HFF-Myc (cell line): ENCODE data around the gene CMTR2.
"Not testable (repeated sequence)": the region's sequence is repeated elsewhere in the genome, so short reads cannot be mapped to it uniquely, and the experiment has no call there.

Experiments used
- DNase-seq: peaks from one replicate; pipeline ENCODE4 v3.0.0-alpha.2; 2011; ENCODE audit warnings: low read depth; ENCODE audit errors: extremely low read depth
- H3K4me3 ChIP-seq: replicated peaks from 2 replicates; pipeline ENCODE4 v1.5.1; 2011; ENCODE audit warnings: low read depth, mild to moderate bottlenecking, control low read depth, low read length
- CTCF ChIP-seq: IDR thresholded peaks from 2 replicates; pipeline ENCODE4 v1.5.1; 2012; ENCODE audit warnings: mild to moderate bottlenecking, low read depth, low read length, control low read depth; ENCODE audit errors: missing control alignments

Gene CMTR2

GRCh38 chr16:71315269-71315668 is 26.1 kb upstream of the CMTR2 start:
- no peak for TF ChIP-seq CTCF
- DNase-seq = no peak
- no peak overlapping the region for H3K4me3 ChIP-seq

- not testable (repeated sequence) for DNase-seq, H3K4me3 ChIP-seq
Measured at GRCh38 chr16:71313591-71313990, 24.4 kb upstream of the CMTR2 start.

GRCh38 chr16:71311553-71312158 is 22.5 kb upstream of the CMTR2 start:
- TF ChIP-seq CTCF = peak; percentile 76
- no peak for DNase-seq
- no peak overlapping the region for H3K4me3 ChIP-seq

- no peak for DNase-seq
- no peak for TF ChIP-seq CTCF
- no peak overlapping the region for H3K4me3 ChIP-seq
Measured at GRCh38 chr16:71303938-71304337, 14.7 kb upstream of the CMTR2 start.

GRCh38 chr16:71297341-71297634 is 8.1 kb upstream of the CMTR2 start:
- no peak overlapping the region for H3K4me3 ChIP-seq
- no peak for DNase-seq
- no peak for TF ChIP-seq CTCF

GRCh38 chr16:71296584-71297340 is 7.6 kb upstream of the CMTR2 start:
- no peak for TF ChIP-seq CTCF
- DNase-seq = no peak
- no peak overlapping the region for H3K4me3 ChIP-seq

- H3K4me3 ChIP-seq = no peak overlapping the region
- TF ChIP-seq CTCF = no peak
Measured at GRCh38 chr16:71295950-71296349, 6.7 kb upstream of the CMTR2 start.

More at GRCh38 chr16:71295950-71296349, 6.7 kb upstream of the CMTR2 start:
- no peak for DNase-seq
